HTR-8/SVneo (cell line): Measurements from ENCODE around the gene SLC9A2.

Experiments
- DNase-seq: peaks from one replicate; pipeline ENCODE4 v3.0.0; 2011; ENCODE audit warnings: low spot score, mixed read lengths; ENCODE audit not compliant: insufficient read length
- FAIRE-seq: peaks from 2 replicates; lab custom pipeline; 2011; peaks lifted over from hg19 to GRCh38; lab: Jason Lieb, UNC

SLC9A2 gene

GRCh38 chr2:102669401-102669800 is 50.0 kb downstream of the SLC9A2 start:
- DNase-seq (no peak), FAIRE-seq (no peak)

- FAIRE-seq (no peak), DNase-seq (no peak)
Measured at GRCh38 chr2:102672107-102672776, 52.9 kb downstream of the SLC9A2 start.

DNA sequence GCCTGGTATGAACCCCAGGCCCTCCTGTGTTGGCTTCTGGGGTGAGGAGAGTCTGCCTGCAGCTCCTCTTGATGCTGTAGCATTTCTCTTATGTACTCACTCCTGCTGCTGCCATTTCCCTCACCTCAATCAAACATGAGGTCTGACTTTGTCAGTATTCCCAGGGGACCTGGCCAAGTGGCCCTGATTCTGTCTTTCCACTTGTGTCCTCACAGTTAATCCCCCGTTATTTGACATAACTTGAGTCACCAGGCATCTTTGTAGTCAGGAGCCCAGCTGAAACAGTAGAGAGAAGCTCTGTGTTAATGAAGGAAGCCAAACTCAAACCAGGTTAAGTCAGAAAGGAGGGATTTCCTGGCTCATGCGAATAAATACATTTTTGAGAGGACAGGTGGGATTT is 55.0 kb downstream of the SLC9A2 start:
- FAIRE-seq, result no peak
- no peak for DNase-seq

DNA sequence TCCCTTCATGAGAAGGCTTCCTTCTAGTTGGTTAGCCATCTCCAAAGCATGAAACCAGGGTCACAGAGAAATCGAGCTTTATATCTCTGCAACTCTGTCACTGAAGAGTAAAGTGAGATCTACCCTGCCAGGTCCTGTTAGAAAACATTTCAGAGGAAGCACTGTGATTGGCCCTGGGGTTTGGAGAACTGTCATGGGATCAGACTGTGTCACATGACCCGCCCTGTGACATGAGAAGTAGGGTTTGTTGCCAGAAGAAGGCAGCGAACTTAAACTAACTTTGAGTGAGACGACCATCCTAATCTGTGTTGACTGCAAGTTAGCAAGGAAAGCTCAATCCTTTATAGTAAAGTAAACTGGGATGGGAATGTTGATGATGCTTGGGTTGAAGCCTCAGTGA is 55.5 kb downstream of the SLC9A2 start:
- DNase-seq (no peak), FAIRE-seq (no peak)

DNA sequence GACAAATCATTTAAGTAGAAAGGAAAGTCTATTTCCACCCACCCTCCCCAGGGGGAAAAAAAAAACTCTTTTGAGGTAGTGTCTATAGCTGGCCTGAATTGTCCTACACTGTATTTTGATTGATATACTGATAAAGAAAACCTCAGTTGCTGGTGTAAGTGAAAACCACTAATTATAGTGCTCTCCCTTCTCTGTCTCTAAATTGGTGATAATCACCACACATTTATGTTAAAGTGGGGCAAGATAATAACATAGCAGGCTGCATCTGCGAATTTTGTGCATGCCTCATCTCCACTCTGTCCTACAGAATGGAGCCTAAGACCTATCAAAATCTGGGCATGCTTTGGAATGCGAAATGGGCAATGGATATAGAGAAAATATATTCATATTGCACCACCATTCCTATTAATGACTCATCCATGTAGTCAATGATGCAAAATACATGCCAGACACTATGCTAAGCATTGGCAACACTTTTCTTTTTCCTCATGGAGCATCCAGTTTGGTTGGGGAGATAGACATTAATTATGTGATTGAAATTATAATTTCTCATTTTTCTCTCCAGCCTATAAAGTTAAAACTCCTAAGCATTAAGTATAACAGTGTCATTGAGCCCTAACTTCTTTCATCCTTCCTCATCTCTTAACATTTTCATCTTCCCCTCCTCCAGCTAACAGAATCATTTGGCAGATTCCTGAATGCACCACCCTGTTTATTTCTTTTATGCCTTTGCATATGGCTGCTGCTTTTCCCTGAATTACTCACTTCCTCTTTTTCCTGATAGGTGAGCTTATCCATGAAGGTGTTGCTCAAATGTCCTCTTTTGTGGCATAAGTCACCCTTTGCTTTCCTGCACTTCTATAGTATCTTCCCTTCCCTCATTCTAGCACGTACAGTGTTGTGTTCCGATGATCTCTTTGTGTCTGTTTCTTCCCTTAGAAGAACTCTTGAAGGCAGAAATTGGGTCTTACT is 58.2 kb downstream of the SLC9A2 start:
- DNase-seq, result no peak
- no peak for FAIRE-seq

GRCh38 chr2:102678442-102678841 is 59.1 kb downstream of the SLC9A2 start:
- DNase-seq (no peak), FAIRE-seq (no peak)

- no peak for FAIRE-seq
- no peak for DNase-seq
Measured at GRCh38 chr2:102686479-102687439, 67.4 kb downstream of the SLC9A2 start.

- no peak for DNase-seq
- FAIRE-seq, result no peak
Measured at GRCh38 chr2:102690012-102690411, 70.7 kb downstream of the SLC9A2 start.

DNA sequence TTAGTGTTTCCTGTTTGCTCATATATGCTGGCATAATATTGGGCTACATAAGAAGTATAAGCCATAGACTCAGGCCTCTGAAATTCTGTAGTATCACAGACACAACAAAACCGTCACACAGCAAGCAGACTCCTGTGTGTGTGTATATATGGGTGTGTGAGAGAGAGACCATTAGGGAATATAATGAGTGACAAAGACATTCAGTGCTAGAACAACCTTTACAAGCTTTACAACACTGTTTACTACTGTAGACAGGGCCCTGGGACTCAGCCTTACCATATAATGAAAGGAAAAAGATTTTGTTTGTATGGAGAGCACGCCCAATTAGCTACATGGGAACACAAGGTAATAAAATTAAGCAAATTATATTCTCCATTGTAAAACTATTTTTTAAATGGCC is 77.1 kb downstream of the SLC9A2 start:
- DNase-seq (no peak), FAIRE-seq (no peak)

DNA sequence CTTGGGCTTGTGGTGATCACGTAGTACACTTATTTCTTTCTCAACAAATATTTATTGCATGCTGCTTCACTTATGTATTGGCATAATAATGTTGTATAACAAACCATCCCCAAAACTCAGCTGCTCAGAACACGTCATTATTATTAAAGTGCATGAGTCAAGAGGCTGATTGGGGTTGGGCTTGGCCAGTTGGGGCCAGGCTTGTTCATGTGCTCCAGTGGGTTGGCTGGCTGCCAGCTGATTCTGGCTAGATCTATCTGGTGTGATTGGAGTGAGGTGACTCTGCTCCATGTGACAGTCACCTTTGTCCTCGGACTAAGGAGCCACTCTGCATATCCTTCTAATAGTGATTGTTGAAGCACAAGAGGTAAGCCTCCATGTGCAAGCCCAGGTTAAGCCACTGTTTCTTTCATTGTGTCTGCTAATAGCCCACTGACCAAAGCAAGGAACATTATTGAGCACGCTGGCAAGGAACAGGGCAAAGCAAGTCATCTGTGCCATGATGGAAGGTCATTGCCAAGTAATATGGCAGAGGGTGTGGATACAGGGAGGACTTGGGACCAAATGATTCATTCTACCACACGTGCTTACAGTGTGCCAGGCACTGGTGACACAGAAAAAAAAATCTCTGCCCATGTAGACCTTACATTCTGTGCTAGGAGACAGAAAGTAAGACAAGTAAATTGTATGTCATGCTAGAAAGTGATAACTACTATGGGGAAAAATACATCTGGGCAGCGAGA is 79.2 kb downstream of the SLC9A2 start:
- FAIRE-seq (no peak), DNase-seq (no peak)

DNA sequence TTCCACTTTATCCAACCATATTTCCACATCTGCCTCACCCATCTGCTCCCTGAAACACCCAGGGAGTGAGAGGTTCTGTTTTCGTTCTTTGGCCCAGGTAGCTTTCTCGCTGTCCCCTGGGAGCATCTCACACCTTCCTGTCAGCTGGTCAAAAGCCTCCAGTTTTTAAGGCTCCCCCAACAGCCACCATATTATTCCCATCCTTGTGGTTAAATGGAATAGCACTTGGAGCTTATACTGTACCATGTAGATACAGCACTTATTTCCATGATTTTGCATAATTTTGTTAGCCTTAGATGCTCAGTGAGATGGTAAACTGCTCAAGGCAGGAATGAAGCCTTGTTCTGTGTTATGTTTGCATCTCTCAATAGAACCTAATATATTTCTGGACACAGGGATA is 84.0 kb downstream of the SLC9A2 start:
- no peak for DNase-seq
- FAIRE-seq, result no peak

DNA sequence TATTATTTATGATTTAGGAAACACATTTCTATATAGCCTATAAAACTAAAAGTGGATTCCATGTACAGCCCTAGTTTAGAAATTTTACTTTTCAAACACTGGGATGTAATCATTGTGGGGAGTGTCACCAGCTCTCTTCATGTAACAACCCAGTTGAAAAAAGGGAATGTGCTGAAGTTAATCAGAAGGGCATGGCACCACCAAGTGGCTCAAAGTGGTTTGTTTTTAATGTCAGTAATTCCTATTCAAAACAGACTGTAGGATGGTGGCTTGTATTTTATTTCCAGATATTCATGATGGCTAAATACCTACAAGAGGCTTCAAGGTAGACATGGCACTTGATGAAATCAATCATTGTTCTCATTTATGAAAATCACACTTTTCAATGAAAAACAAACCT is 84.4 kb downstream of the SLC9A2 start:
- peak; percentile 15 for DNase-seq
- FAIRE-seq, result no peak

DNA sequence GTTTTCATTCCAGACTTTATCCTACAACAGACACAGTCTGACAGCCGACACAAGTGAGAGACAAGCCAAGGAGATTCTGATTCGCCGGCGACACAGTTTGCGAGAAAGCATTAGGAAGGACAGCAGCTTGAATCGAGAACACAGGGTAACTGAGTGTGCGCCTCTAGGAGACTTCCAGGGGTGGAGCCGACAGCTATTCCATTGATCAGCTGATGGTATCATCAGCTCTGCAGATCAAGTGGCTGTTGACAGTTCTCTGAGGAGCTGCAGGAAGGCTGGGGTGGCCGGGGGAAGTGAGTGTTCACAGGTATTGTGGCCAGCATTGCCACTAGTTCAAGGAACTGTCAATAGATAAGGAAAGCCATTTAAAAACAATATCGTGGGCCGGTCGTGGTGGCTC is 85.2 kb downstream of the SLC9A2 start:
- DNase-seq, result no peak
- no peak for FAIRE-seq

DNA sequence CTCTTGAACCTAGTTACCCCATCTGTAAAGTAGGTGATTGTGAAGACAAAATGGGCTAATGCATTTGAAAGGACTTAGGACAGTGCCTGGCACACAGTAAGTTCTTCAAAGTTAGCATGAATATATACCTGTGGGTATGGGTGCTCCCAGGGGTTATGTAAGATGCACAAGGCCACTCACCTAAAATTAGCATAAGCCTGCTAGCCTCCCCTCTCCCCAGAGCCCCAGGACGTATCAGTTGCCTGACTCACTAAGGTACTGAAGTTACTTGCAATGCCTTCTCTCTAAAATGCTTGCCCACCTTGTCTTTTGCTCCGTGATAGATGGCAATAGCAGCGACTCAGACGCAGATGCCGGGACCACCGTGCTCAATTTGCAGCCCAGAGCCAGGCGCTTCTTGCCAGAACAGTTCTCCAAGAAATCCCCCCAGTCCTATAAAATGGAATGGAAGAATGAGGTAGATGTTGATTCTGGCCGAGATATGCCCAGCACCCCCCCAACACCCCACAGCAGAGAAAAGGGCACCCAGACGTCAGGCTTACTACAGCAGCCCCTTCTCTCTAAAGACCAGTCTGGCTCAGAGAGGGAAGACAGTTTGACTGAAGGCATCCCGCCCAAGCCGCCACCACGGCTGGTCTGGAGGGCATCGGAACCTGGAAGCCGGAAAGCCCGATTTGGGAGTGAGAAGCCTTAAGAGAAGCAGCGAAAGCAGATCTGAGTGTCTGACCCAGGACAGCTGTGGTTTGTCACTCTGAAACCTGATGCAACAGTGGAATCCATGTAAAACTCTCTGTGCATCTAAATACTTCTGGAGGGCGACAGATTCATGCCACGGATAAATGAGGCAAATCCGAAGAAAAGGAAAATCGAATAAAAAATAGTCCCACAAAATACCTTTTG is 88.7 kb downstream of the SLC9A2 start:
- no peak for FAIRE-seq

DNA sequence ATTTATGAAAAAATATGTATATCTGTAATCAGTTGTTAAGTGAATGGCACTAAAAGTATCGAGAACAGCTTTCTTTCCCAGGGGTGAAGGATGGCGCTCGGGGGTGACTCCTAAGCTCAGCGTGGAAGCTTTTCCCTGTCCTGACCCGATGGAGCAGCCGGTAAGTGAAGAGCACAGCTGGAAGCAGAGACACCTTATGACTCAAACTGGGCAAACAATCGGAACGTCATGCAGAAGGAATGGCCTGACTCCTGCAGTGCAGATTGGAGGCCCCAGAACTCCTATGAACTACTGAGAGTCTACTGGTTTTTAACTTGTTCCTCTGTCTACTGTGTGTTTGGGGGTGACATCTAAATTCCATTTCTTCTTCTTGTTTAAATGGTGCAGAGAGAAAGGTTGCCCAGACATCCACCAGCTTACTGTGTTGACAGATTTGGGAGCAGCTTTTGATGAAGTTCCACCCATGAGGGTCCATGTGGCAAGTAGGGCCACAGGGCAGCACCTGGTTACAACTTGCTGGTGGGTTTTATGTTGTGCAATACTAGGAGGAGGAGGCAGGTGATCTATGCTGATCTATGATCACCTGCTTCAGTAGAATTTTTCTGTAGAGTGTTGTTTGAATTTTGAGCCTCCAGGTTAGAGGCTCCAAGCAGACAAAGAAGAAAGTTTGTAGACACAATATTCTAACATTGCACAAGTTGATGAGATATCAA is 89.7 kb downstream of the SLC9A2 start:
- FAIRE-seq (no peak), DNase-seq (peak; percentile 5)

More for the DNA sequence above, 88.7 kb downstream of the SLC9A2 start:
- DNase-seq, result no peak

- no peak for DNase-seq
- no peak for FAIRE-seq
Measured at GRCh38 chr2:102717308-102718018, 98.1 kb downstream of the SLC9A2 start.
